Mesenchymal stem cell (in vitro differentiated cells and primary cell): ENCODE measurements around the gene OSBPL3.
"Not testable (repeated sequence)": the region's sequence is repeated elsewhere in the genome, so short reads cannot be mapped to it uniquely, and the experiment has no call there.

Experiments used
- DNase-seq: peaks from one replicate; pipeline ENCODE4 v3.0.0-alpha.2; 2013
- H2AFZ ChIP-seq: one replicate; pipeline ENCODE4 v1.6.1; 2013; ENCODE audit warnings: low read depth, mild to moderate bottlenecking, control low read depth, inconsistent platforms, low read length, moderate library complexity
- H2AK5ac ChIP-seq: 2 replicates; pipeline ENCODE4 v1.6.1; 2013; ENCODE audit warnings: low read length, moderate library complexity, mild to moderate bottlenecking, inconsistent platforms; ENCODE audit not compliant: severe bottlenecking
- H2BK120ac ChIP-seq: one replicate; pipeline ENCODE4 v1.6.1; 2013; ENCODE audit warnings: low read depth, mild to moderate bottlenecking, inconsistent platforms, low read length, moderate library complexity
- H2BK12ac ChIP-seq, 2 experiments: one replicate each; pipeline ENCODE4 v1.6.1; 2013; ENCODE audit warnings: inconsistent platforms in 2 of 2, low read length in 2 of 2, mild to moderate bottlenecking in 2 of 2, moderate library complexity in 2 of 2, control low read depth in 1 of 2
- H2BK15ac ChIP-seq: one replicate; pipeline ENCODE4 v1.6.1; 2013; ENCODE audit warnings: mild to moderate bottlenecking, low read depth, inconsistent platforms; ENCODE audit not compliant: poor library complexity, severe bottlenecking
- H2BK5ac ChIP-seq: 2 replicates; pipeline ENCODE4 v1.6.1; 2013; ENCODE audit warnings: low read depth, mild to moderate bottlenecking, low read length, control low read depth, inconsistent platforms; ENCODE audit not compliant: poor library complexity, severe bottlenecking
- H3K14ac ChIP-seq, 2 experiments: one replicate each; pipeline ENCODE4 v1.6.1; 2013; ENCODE audit warnings: inconsistent platforms in 2 of 2, low read length in 2 of 2, control low read depth in 1 of 2, mild to moderate bottlenecking in 1 of 2, moderate library complexity in 1 of 2
- H3K18ac ChIP-seq, 2 experiments: one replicate each; pipeline ENCODE4 v1.6.1; 2013; ENCODE audit warnings: inconsistent platforms in 2 of 2, low read length in 2 of 2, control low read depth in 1 of 2, low read depth in 1 of 2, mild to moderate bottlenecking in 1 of 2
- H3K23ac ChIP-seq, 2 experiments: one replicate each; pipeline ENCODE4 v1.6.1; 2013; ENCODE audit warnings: inconsistent platforms in 2 of 2, low read length in 2 of 2, mild to moderate bottlenecking in 2 of 2, moderate library complexity in 2 of 2, control low read depth in 1 of 2
- H3K27ac ChIP-seq: 2 replicates; pipeline ENCODE4 v1.5.1; 2013; ENCODE audit warnings: mild to moderate bottlenecking, moderate library complexity, low read length, control low read depth, inconsistent platforms; ENCODE audit not compliant: poor library complexity, severe bottlenecking
- H3K27me3 ChIP-seq, 2 experiments: 2 replicates each; pipeline versions ENCODE4 v1.6.1 to v1.7.0; 2013; ENCODE audit warnings: low read length in 2 of 2, mild to moderate bottlenecking in 2 of 2, moderate library complexity in 2 of 2, control low read depth in 1 of 2, inconsistent platforms in 1 of 2; ENCODE audit not compliant: control insufficient read depth in 1 of 2, insufficient read depth in 1 of 2
- H3K36me3 ChIP-seq, 2 experiments: 2 replicates each; pipeline versions ENCODE4 v1.6.1 to v1.7.0; 2013; ENCODE audit warnings: low read length in 2 of 2, control low read depth in 1 of 2, inconsistent platforms in 1 of 2, low read depth in 1 of 2, mild to moderate bottlenecking in 1 of 2; ENCODE audit not compliant: insufficient read depth in 2 of 2, control insufficient read depth in 1 of 2
- H3K4ac ChIP-seq, 2 experiments: one replicate each; pipeline ENCODE4 v1.6.1; 2013; ENCODE audit warnings: inconsistent platforms in 2 of 2, low read length in 2 of 2, mild to moderate bottlenecking in 2 of 2, moderate library complexity in 2 of 2, control low read depth in 1 of 2, low read depth in 1 of 2
- H3K4me1 ChIP-seq: 2 replicates; pipeline ENCODE4 v1.6.1; 2013; ENCODE audit warnings: low read depth, low read length, control low read depth; ENCODE audit not compliant: control insufficient read depth, insufficient read depth
- H3K4me2 ChIP-seq: 2 replicates; pipeline ENCODE4 v1.6.1; 2013; ENCODE audit warnings: low read length, mild to moderate bottlenecking, inconsistent platforms; ENCODE audit not compliant: poor library complexity, severe bottlenecking
- H3K4me3 ChIP-seq, 2 experiments: 2 replicates each; pipeline versions ENCODE4 v1.5.1 to v1.7.0; 2013; ENCODE audit warnings: low read length in 2 of 2, mild to moderate bottlenecking in 2 of 2, control low read depth in 1 of 2, low read depth in 1 of 2; ENCODE audit not compliant: insufficient read depth in 1 of 2
- H3K79me1 ChIP-seq: replicated peaks from 2 replicates; pipeline ENCODE4 v1.6.1; 2013; ENCODE audit warnings: mild to moderate bottlenecking, control low read depth, low read length, inconsistent platforms; ENCODE audit not compliant: poor library complexity, severe bottlenecking
- H3K9ac ChIP-seq: 2 replicates; pipeline ENCODE4 v1.7.0; 2013; ENCODE audit warnings: mild to moderate bottlenecking, low read length, moderate library complexity
- H3K9me3 ChIP-seq: 2 replicates; pipeline ENCODE4 v1.7.0; 2013; ENCODE audit warnings: mild to moderate bottlenecking, low read length; ENCODE audit not compliant: control insufficient read depth
- H4K8ac ChIP-seq: one replicate; pipeline ENCODE4 v1.6.1; 2013; ENCODE audit warnings: inconsistent platforms, mild to moderate bottlenecking, low read length, moderate library complexity
- H4K91ac ChIP-seq: one replicate; pipeline ENCODE4 v1.6.1; 2013; ENCODE audit warnings: mild to moderate bottlenecking, low read length, inconsistent platforms
- WGBS: methylation state at CpG from one replicate; pipeline ENCODE4 v1.1.7; 2013; ENCODE audit warnings: mixed read lengths; 5-methylcytosine and 5-hydroxymethylcytosine counted together

The OSBPL3 gene

GRCh38 chr7:24797270-24797669 is 182.7 kb downstream of the OSBPL3 start:
- H3K36me3 ChIP-seq = peaks cover 10 to 62% of the 10 kb centered on the region in 2 experiments
- no peak overlapping the region for H3K4me2 ChIP-seq
- no peak overlapping the region for H3K14ac ChIP-seq
- no peak for DNase-seq
- no peaks in the 10 kb centered on the region for H3K27me3 ChIP-seq
- no peak overlapping the region for H3K9ac ChIP-seq
- no peak overlapping the region for H2BK5ac ChIP-seq
- no peaks in the 10 kb centered on the region for H3K79me1 ChIP-seq
- H2BK120ac ChIP-seq = no peak overlapping the region
- no peak overlapping the region for H2BK15ac ChIP-seq
- no peak overlapping the region for H2BK12ac ChIP-seq
- H2AFZ ChIP-seq = no peak overlapping the region
- no peak overlapping the region for H3K27ac ChIP-seq
- H3K23ac ChIP-seq = no peak overlapping the region
- H4K8ac ChIP-seq = no peak overlapping the region
- H4K91ac ChIP-seq = no peak overlapping the region
- H3K9me3 ChIP-seq = no peaks in the 10 kb centered on the region
- 100% methylated on average over 3 of the region's 4 CpGs for WGBS
- H3K4me3 ChIP-seq = no peak overlapping the region
- H3K4ac ChIP-seq = no peak overlapping the region
- no peaks in the 10 kb centered on the region for H3K4me1 ChIP-seq
- H2AK5ac ChIP-seq = no peak overlapping the region
- no peak overlapping the region for H3K18ac ChIP-seq

- Histone ChIP-seq H3K9ac (no peak overlapping the region), H3K9me3 (no peaks in the 10 kb centered on the region), H2BK5ac (no peak overlapping the region), H3K18ac (no peak overlapping the region), H3K4me2 (no peak overlapping the region), H2AFZ (no peak overlapping the region), H3K4ac (no peak overlapping the region), H2BK120ac (no peak overlapping the region), H3K14ac (no peak overlapping the region), H3K4me1 (no peaks in the 10 kb centered on the region), H4K8ac (no peak overlapping the region), H3K79me1 (no peaks in the 10 kb centered on the region), H3K4me3 (no peak overlapping the region), H3K36me3 (peaks cover 8 to 59% of the 10 kb centered on the region in 2 experiments), H2BK15ac (no peak overlapping the region), H4K91ac (no peak overlapping the region), H2BK12ac (no peak overlapping the region), H3K23ac (no peak overlapping the region), H3K27ac (no peak overlapping the region), H3K27me3 (no peaks in the 10 kb centered on the region), H2AK5ac (no peak overlapping the region)
- no peak for DNase-seq
- WGBS = 96% methylated on average over 9 of the region's 9 CpGs
Measured at GRCh38 chr7:24795407-24795767, 184.6 kb downstream of the OSBPL3 start.

- H2BK5ac ChIP-seq, H3K23ac ChIP-seq, H3K27me3 ChIP-seq, H4K91ac ChIP-seq, H3K4me1 ChIP-seq, H3K9me3 ChIP-seq, H3K18ac ChIP-seq, H3K4me3 ChIP-seq, H2AK5ac ChIP-seq, H2BK12ac ChIP-seq, H3K9ac ChIP-seq, H3K27ac ChIP-seq, H3K4ac ChIP-seq, H3K79me1 ChIP-seq, H2BK120ac ChIP-seq, H2BK15ac ChIP-seq, H2AFZ ChIP-seq, H4K8ac ChIP-seq, H3K14ac ChIP-seq, H3K4me2 ChIP-seq, DNase-seq: not testable (repeated sequence)
- 97% methylated on average over 22 of the region's 22 CpGs for WGBS
- H3K36me3 ChIP-seq = peaks cover 6 to 55% of the 10 kb centered on the region in 2 experiments
Measured at GRCh38 chr7:24794751-24795406, 185.1 kb downstream of the OSBPL3 start.

- WGBS = 80% methylated on average over 7 of the region's 9 CpGs
- Histone ChIP-seq H3K79me1 (no peaks in the 10 kb centered on the region), H3K36me3 (peaks cover 6 to 48% of the 10 kb centered on the region in 2 experiments), H3K18ac (no peak overlapping the region), H4K91ac (no peak overlapping the region), H3K4me2 (no peak overlapping the region), H3K9ac (no peak overlapping the region), H3K9me3 (no peaks in the 10 kb centered on the region), H3K4me3 (no peak overlapping the region), H2BK12ac (no peak overlapping the region), H2BK120ac (no peak overlapping the region), H2BK5ac (no peak overlapping the region), H2AFZ (no peak overlapping the region), H3K27me3 (no peaks in the 10 kb centered on the region), H3K4me1 (no peaks in the 10 kb centered on the region), H4K8ac (no peak overlapping the region), H2AK5ac (no peak overlapping the region), H3K4ac (no peak overlapping the region), H3K23ac (no peak overlapping the region), H2BK15ac (no peak overlapping the region), H3K27ac (no peak overlapping the region), H3K14ac (no peak overlapping the region)
- DNase-seq = no peak
Measured at GRCh38 chr7:24793982-24794648, 185.9 kb downstream of the OSBPL3 start.
